HAP-1 (cell line): ENCODE results near the gene IRF6.
A peak's percentile ranks its signal among the peaks of the same experiment; 100 is the strongest.

Experiments used
- DNase-seq, 2 experiments: peaks; one replicate each; pipeline ENCODE4 v3.0.0-alpha.2; 2016 to 2020; ENCODE audit warnings: low spot score in 2 of 2
- H3K27me3 ChIP-seq: fragments of 250-450 bp; sonication (Bioruptor Pico); 2 replicates; pipeline ENCODE4 v1.5.1; 2020; ENCODE audit warnings: low read depth, mild to moderate bottlenecking, moderate library complexity
- H3K36me3 ChIP-seq: fragments of 250-450 bp; sonication (Bioruptor Pico); replicated peaks from 2 replicates; pipeline ENCODE4 v1.5.1; 2020; ENCODE audit warnings: mild to moderate bottlenecking
- H3K4me1 ChIP-seq: fragments of 250-450 bp; sonication (Bioruptor Pico); 2 replicates; pipeline ENCODE4 v1.5.1; 2020; ENCODE audit warnings: mild to moderate bottlenecking
- H3K4me3 ChIP-seq: fragments of 250-450 bp; sonication (Bioruptor Pico); 2 replicates; pipeline ENCODE4 v1.5.1; 2020; ENCODE audit warnings: mild to moderate bottlenecking, moderate library complexity
- H3K9me3 ChIP-seq: fragments of 250-450 bp; sonication (Bioruptor Pico); 2 replicates; pipeline ENCODE4 v1.5.1; 2020; ENCODE audit warnings: mild to moderate bottlenecking, moderate library complexity
- in situ Hi-C: fragments of 300-500 bp; cut with MboI; formaldehyde crosslinking; loops from 3 replicates; pipeline ENCODE4 v1.14.3; 2020; ENCODE audit warnings: low sequenced_read_pairs, inconsistent platforms, mixed read lengths

Gene IRF6

GRCh38 chr1:209755256-209755655, 50.7 kb downstream of the IRF6 start:
- H3K4me3 ChIP-seq = no peak overlapping the region

GRCh38 chr1:209752890-209753289, 53.1 kb downstream of the IRF6 start:
- Histone ChIP-seq H3K9me3 (no peaks in the 10 kb centered on the region), H3K4me1 (no peaks in the 10 kb centered on the region; the same call in 1 of the 2 replicates), H3K4me3 (no peak overlapping the region), H3K27me3 (no peaks in the 10 kb centered on the region), H3K36me3 (no peaks in the 10 kb centered on the region)
- no peak for DNase-seq
- in situ Hi-C loops = no loop called here

More at GRCh38 chr1:209755256-209755655, 50.7 kb downstream of the IRF6 start:
- Histone ChIP-seq H3K27me3 (no peaks in the 10 kb centered on the region), H3K36me3 (no peaks in the 10 kb centered on the region), H3K4me1 (no peaks in the 10 kb centered on the region), H3K9me3 (no peaks in the 10 kb centered on the region)
- in situ Hi-C loops = no loop called here
- DNase-seq = no peak

GRCh38 chr1:209751627-209752231, 54.2 kb downstream of the IRF6 start:
- H3K4me1 ChIP-seq = no peaks in the 10 kb centered on the region; the same call in 1 of the 2 replicates
- DNase-seq = no peak
- in situ Hi-C loops = no loop called here

GRCh38 chr1:209749670-209750323, 56.1 kb downstream of the IRF6 start:
- peaks cover 2% of the 10 kb centered on the region; the same call in 1 of the 2 replicates for H3K27me3 ChIP-seq
- H3K4me1 ChIP-seq = no peaks in the 10 kb centered on the region; the same call in 1 of the 2 replicates
- no peaks in the 10 kb centered on the region for H3K36me3 ChIP-seq
- no peaks in the 10 kb centered on the region for H3K9me3 ChIP-seq
- in situ Hi-C loops = no loop called here
- no peak for DNase-seq
- no peak overlapping the region for H3K4me3 ChIP-seq

More at GRCh38 chr1:209751627-209752231, 54.2 kb downstream of the IRF6 start:
- no peaks in the 10 kb centered on the region for H3K27me3 ChIP-seq
- H3K36me3 ChIP-seq = no peaks in the 10 kb centered on the region
- H3K4me3 ChIP-seq = no peak overlapping the region
- no peaks in the 10 kb centered on the region for H3K9me3 ChIP-seq

- H3K36me3 ChIP-seq = no peaks in the 10 kb centered on the region
- in situ Hi-C loops = no loop called here
- no peak overlapping the region for H3K4me3 ChIP-seq
- H3K27me3 ChIP-seq = peaks cover 2% of the 10 kb centered on the region; the same call in 1 of the 2 replicates
- no peak for DNase-seq
- H3K9me3 ChIP-seq = no peaks in the 10 kb centered on the region
- H3K4me1 ChIP-seq = no peaks in the 10 kb centered on the region; the same call in 1 of the 2 replicates
Measured at GRCh38 chr1:209749205-209749604, 56.7 kb downstream of the IRF6 start.

DNA sequence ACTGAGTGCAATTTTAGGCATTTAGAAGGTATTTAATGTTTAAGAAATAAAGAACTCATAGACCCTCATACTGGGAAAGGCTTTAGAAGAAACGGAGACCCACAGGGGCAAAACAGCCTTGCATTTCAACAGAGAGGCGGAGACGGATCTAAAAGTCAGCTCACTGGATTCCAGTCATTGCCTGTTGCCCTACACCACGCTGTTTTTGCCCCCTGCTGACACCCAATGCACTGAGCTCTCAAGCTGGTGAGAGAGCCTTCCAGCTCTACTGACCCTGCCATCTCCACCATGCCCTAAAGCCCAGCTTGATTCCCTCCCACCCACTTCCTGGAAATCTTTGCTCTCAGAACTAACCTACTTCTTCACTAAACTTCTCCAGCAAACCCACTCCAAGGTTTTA, 57.3 kb downstream of the IRF6 start:
- Histone ChIP-seq H3K27me3 (peaks cover 2% of the 10 kb centered on the region; the same call in 1 of the 2 replicates), H3K4me3 (no peak overlapping the region), H3K4me1 (no peaks in the 10 kb centered on the region; the same call in 1 of the 2 replicates), H3K36me3 (no peaks in the 10 kb centered on the region), H3K9me3 (no peaks in the 10 kb centered on the region)
- in situ Hi-C loops = no loop called here
- DNase-seq = no peak

DNA sequence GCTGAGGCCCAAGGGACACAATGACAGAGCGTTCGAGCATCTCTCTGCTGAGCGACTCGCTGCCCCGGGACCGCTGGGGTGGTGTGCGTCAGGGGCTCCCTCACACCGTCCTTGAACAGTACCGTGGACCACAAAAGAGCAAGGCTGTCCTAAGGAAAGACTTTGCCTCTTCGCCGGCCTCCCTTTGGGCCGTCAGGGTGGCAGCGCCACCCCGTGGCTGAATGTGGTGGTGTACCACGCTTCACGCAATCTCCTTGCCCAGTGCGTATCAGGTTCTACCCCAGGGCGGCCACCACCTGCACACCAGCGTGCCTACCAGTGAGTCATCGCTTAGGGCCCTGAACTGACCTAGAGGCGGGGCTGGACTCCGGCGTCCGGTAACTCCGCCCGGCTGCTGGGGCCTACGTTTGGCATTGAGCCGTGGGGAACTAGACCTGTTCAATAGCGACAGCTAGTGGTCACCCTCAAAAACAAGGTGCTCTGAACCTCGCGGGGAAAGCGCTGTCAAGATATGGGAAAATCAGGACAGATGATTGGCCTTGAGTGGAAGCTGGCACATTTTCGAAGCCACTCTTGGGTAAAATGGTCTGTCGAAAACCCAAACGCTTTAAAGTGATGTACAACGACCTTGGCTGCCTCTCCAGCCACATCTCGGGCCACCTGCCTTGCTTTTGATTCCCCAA, 58.2 kb downstream of the IRF6 start:
- H3K9me3 ChIP-seq = no peaks in the 10 kb centered on the region
- DNase-seq = peak; percentile 65 to 87
- no peaks in the 10 kb centered on the region; the same call in 1 of the 2 replicates for H3K4me1 ChIP-seq
- no peak overlapping the region for H3K4me3 ChIP-seq
- H3K27me3 ChIP-seq = peaks cover 2% of the 10 kb centered on the region; the same call in 1 of the 2 replicates
- no peaks in the 10 kb centered on the region for H3K36me3 ChIP-seq
- in situ Hi-C loops = no loop called here

DNA sequence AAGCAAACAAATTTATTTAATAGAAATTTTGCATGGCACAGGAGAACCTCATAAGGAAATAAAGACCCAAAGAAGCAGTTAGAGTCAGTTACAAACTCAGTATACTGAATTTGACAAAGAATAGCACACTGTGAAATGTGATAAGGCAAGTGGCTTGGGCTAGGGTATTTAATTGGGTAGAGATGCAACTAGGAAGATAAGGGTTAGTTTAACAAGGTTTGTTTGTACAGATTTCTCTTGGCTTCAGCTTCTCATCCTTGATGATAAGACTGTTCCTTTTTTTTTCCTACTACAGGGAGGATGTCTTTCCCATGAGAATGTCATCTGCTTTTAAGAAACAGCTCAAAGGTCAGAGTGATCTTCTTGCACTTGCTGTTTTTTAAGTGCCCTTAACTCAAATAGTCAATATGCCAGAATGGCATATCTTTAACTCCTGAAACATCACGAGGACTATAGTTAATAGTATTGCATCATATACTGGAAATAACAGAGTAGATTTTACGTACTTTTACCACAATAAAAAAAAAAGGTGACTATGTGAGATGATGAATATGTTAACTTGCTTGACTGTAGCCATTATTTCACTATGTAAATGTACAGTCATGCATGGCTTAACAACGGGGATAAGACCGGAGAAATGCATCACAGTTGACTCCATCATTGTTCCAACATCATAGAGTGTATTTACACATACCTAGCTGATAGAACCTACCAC, 59.3 kb downstream of the IRF6 start:
- H3K4me1 ChIP-seq = no peaks in the 10 kb centered on the region; the same call in 1 of the 2 replicates
- no peak for DNase-seq
- H3K27me3 ChIP-seq = peaks cover 2% of the 10 kb centered on the region; the same call in 1 of the 2 replicates
- H3K4me3 ChIP-seq = no peak overlapping the region
- no peaks in the 10 kb centered on the region for H3K9me3 ChIP-seq
- in situ Hi-C loops = no loop called here
- H3K36me3 ChIP-seq = no peaks in the 10 kb centered on the region

GRCh38 chr1:209743145-209743482, 62.8 kb downstream of the IRF6 start:
- DNase-seq = no peak
- H3K4me3 ChIP-seq = no peak overlapping the region
- no peaks in the 10 kb centered on the region for H3K36me3 ChIP-seq
- H3K4me1 ChIP-seq = no peaks in the 10 kb centered on the region; the same call in 1 of the 2 replicates
- peaks cover 2% of the 10 kb centered on the region; the same call in 1 of the 2 replicates for H3K27me3 ChIP-seq
- in situ Hi-C loops = no loop called here
- H3K9me3 ChIP-seq = no peaks in the 10 kb centered on the region

- in situ Hi-C loops = no loop called here
- Histone ChIP-seq H3K4me1 (no peaks in the 10 kb centered on the region), H3K9me3 (no peaks in the 10 kb centered on the region), H3K4me3 (no peak overlapping the region), H3K27me3 (peaks cover 2% of the 10 kb centered on the region; the same call in 1 of the 2 replicates), H3K36me3 (no peaks in the 10 kb centered on the region)
- DNase-seq = no peak
Measured at GRCh38 chr1:209742409-209743144, 63.4 kb downstream of the IRF6 start.

GRCh38 chr1:209741889-209742288, 64.1 kb downstream of the IRF6 start:
- DNase-seq = no peak
- Histone ChIP-seq H3K36me3 (no peaks in the 10 kb centered on the region), H3K4me3 (no peak overlapping the region), H3K9me3 (no peaks in the 10 kb centered on the region), H3K27me3 (peaks cover 2% of the 10 kb centered on the region; the same call in 1 of the 2 replicates), H3K4me1 (no peaks in the 10 kb centered on the region)
- in situ Hi-C loops = no loop called here

GRCh38 chr1:209741193-209741592, 64.7 kb downstream of the IRF6 start:
- no peak for DNase-seq
- Histone ChIP-seq H3K36me3 (no peaks in the 10 kb centered on the region), H3K4me1 (no peaks in the 10 kb centered on the region), H3K4me3 (no peak overlapping the region), H3K9me3 (no peaks in the 10 kb centered on the region), H3K27me3 (no peaks in the 10 kb centered on the region)
- in situ Hi-C loops = no loop called here

GRCh38 chr1:209738270-209738669, 67.7 kb downstream of the IRF6 start:
- Histone ChIP-seq H3K27me3 (no peaks in the 10 kb centered on the region), H3K4me1 (no peaks in the 10 kb centered on the region), H3K4me3 (no peak overlapping the region), H3K9me3 (no peaks in the 10 kb centered on the region), H3K36me3 (no peaks in the 10 kb centered on the region)
- DNase-seq = no peak
- in situ Hi-C loops = no loop called here
